Psoas muscle (tissue), 8 donors: ENCODE results near the gene PCDHGB6. TPM values are rescaled to one million over a fixed set of nuclear protein-coding genes. Genes with fewer than 3 reads are reported as not detected.

ENCODE experiments used
- ATAC-seq, 4 donors: fragments of 200-7000 bp; cut with Tn5 transposase; one replicate each; pipeline ENCODE4 v1.9.1; 2020; ENCODE audit warnings: moderate library complexity in 3 of 4, mild to moderate bottlenecking in 2 of 4
- DNase-seq, 2 donors: peaks; one replicate each; pipeline ENCODE4 v3.0.0-alpha.2; 2020
- H3K27ac ChIP-seq: fragments of 200-600 bp; one replicate; pipeline ENCODE4 v1.8.0; 2022
- H3K27me3 ChIP-seq, 3 donors: fragments of 200-600 bp in 1 of 3; one replicate each; pipeline versions ENCODE4 v1.6.1 to v1.8.0; 2013 to 2022; ENCODE audit warnings: low read length in 2 of 3, mild to moderate bottlenecking in 2 of 3, moderate library complexity in 1 of 3; ENCODE audit not compliant: insufficient read depth in 3 of 3
- H3K36me3 ChIP-seq, 2 donors: fragments of 200-600 bp in 1 of 2; one replicate each; pipeline versions ENCODE4 v1.6.1 to v1.8.0; 2013 to 2022; ENCODE audit warnings: low read depth in 1 of 2, mild to moderate bottlenecking in 1 of 2, moderate library complexity in 1 of 2; ENCODE audit not compliant: insufficient read depth in 1 of 2
- H3K4me1 ChIP-seq: fragments of 200-600 bp; one replicate; pipeline ENCODE4 v1.8.0; 2022
- H3K4me3 ChIP-seq: fragments of 200-600 bp; one replicate; pipeline ENCODE4 v1.8.0; 2022; ENCODE audit warnings: mild to moderate bottlenecking
- H3K9me3 ChIP-seq: fragments of 200-600 bp; one replicate; pipeline ENCODE4 v1.8.0; 2022
- WGBS, 3 donors: extraction: QIAGEN DNeasy Blood & Tissue Kit; methylation state at CpG; one replicate each; pipeline versions ENCODE4 v1.1.6 to v1.1.7; 2013; 5-methylcytosine and 5-hydroxymethylcytosine counted together
- intact Hi-C, 2 donors: fragments of 100-400 bp; cut with DNase I; formaldehyde crosslinking; loops; one replicate each; pipeline versions ENCODE4 v1.11.0 to v1.14.2; 2022
- polyA plus RNA-seq, 3 donors: library from polyadenylated mRNA; stranded (reverse); fragments of 200-250 nt; gene quantifications; one replicate each; pipeline ENCODE4 v1.2.3, GENCODE V29; 2013
- total RNA-seq, 4 donors: library from RNA; stranded (reverse); fragmentation: NEBNext Ultra II Directional in 2 of 4; extraction: Animal tissue kit (Norgen Biotek cat#: 25700) in 2 of 4; gene quantifications; one replicate each; pipeline versions ENCODE4 v1.2.1 to v1.2.4, GENCODE V29; 2021 to 2023
- TF ChIP-seq, protein P1 (sequence below): fragments of 200-600 bp; IDR thresholded peaks from one replicate; pipeline ENCODE4 v1.8.0; 2022; ENCODE audit warnings: antibody characterized with exemption
- donor health status: healthy with polysubstance abuse.
- donor health status: DM: no; HTN: no; CAD: no; lungs with moderate emphysema.
- donor health status: Bipolar disorder and iron deficiency.
- donor health status: healthy.
- donor health status: DM: yes; HTN: yes; CAD: no.
- donor health status: DM: no; HTN: no; CAD: no.
- donor health status: DM: no; HTN: no; CAD: no.
- donor health status: DM: yes; HTN: yes; CAD: no.

PCDHGB6 gene
- total and polyA plus RNA-seq, 7 donors, result 0.46 to 4.1 (median 2.0) TPM

- H3K27ac ChIP-seq, result peak within 1 kb of the TSS; percentile 7
- H3K4me1 ChIP-seq, result no peaks in the 10 kb centered on the region
- peaks cover 0 to 29% (median 6%) of the 10 kb centered on the region in 3 donors for H3K27me3 ChIP-seq
- WGBS, 3 donors, result 20 to 22% (median 22%) methylated on average over 42 of the region's 42 CpGs
- H3K36me3 ChIP-seq, result no peaks in the 10 kb centered on the region
- ATAC-seq, result peak; percentile 49 to 73 (median 66)
- DNase-seq, result peak in 1 of 2 donors; percentile 29
- TF ChIP-seq, protein P1, sequence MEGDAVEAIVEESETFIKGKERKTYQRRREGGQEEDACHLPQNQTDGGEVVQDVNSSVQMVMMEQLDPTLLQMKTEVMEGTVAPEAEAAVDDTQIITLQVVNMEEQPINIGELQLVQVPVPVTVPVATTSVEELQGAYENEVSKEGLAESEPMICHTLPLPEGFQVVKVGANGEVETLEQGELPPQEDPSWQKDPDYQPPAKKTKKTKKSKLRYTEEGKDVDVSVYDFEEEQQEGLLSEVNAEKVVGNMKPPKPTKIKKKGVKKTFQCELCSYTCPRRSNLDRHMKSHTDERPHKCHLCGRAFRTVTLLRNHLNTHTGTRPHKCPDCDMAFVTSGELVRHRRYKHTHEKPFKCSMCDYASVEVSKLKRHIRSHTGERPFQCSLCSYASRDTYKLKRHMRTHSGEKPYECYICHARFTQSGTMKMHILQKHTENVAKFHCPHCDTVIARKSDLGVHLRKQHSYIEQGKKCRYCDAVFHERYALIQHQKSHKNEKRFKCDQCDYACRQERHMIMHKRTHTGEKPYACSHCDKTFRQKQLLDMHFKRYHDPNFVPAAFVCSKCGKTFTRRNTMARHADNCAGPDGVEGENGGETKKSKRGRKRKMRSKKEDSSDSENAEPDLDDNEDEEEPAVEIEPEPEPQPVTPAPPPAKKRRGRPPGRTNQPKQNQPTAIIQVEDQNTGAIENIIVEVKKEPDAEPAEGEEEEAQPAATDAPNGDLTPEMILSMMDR, result peak; percentile 68
- H3K4me3 ChIP-seq, result peak within 1 kb of the TSS; percentile 66
- H3K9me3 ChIP-seq, result peaks cover 9% of the 10 kb centered on the region
- intact Hi-C loops, result loop anchor here in 1 of 2 donors (5.0 kb wide), 1 partner anchor 101 kb away; no protein-coding TSS in a partner anchor
These were observed 13.2 kb downstream of the PCDHGB6 start, which contains the start of gene PCDHGA11 for GRCh38 chr5:141420855-141421488. Gene PCDHGA11, plus strand, starts transcription at chr5:141421051. Its CDS starts 177 bp downstream, at chr5:141421228.

- H3K4me3 ChIP-seq, result peak overlapping the region; percentile 66
- H3K4me1 ChIP-seq, result no peaks in the 10 kb centered on the region
- no peaks in the 10 kb centered on the region for H3K36me3 ChIP-seq
- intact Hi-C loops, result loop anchor here in 1 of 2 donors (5.0 kb wide), 1 partner anchor 101 kb away; no protein-coding TSS in a partner anchor
- WGBS, 3 donors, result 21 to 24% (median 23%) methylated on average over 13 of the region's 13 CpGs
- H3K27me3 ChIP-seq, result peaks cover 0 to 28% (median 6%) of the 10 kb centered on the region in 3 donors
- H3K27ac ChIP-seq, result peak overlapping the region; percentile 7
- ATAC-seq, result no peak
- TF ChIP-seq, protein P1, result no peak
- peaks cover 9% of the 10 kb centered on the region for H3K9me3 ChIP-seq
- no peak for DNase-seq
These were observed 13.7 kb downstream of the PCDHGB6 start for GRCh38 chr5:141421489-141421855.

DNA sequence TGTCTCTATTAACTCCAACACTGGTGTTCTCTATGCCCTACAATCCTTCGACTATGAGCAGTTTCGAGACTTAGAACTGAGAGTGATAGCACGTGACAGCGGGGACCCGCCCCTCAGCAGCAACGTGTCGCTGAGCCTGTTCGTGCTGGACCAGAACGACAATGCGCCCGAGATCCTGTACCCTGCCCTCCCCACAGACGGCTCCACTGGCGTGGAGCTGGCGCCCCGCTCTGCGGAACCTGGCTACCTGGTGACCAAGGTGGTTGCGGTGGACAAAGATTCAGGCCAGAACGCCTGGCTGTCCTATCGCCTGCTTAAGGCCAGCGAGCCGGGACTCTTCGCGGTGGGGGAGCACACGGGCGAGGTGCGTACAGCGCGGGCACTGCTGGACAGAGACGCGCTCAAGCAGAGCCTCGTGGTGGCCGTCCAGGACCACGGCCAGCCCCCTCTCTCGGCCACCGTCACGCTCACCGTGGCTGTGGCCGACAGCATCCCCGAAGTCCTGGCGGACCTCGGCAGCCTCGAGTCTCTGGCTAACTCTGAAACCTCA is 15.0 kb downstream of the PCDHGB6 start:
- WGBS, 3 donors, result 37 to 46% (median 42%) methylated on average over 35 to 42 of the region's 42 CpGs
- Histone ChIP-seq H3K27ac (no peak overlapping the region), H3K4me3 (peak overlapping the region; percentile 20), H3K27me3 (peaks cover 0 to 28% (median 12%) of the 10 kb centered on the region in 3 donors), H3K36me3 (no peaks in the 10 kb centered on the region), H3K4me1 (no peaks in the 10 kb centered on the region), H3K9me3 (peaks cover 15% of the 10 kb centered on the region)
- DNase-seq (no peak), ATAC-seq (no peak)
- TF ChIP-seq, protein P1, result no peak
- intact Hi-C loops, result loop anchor here in 1 of 2 donors (5.0 kb wide), 1 partner anchor 99 kb away; no protein-coding TSS in a partner anchor

- Histone ChIP-seq H3K9me3 (peaks cover 10% of the 10 kb centered on the region), H3K4me3 (no peak overlapping the region), H3K27ac (no peak overlapping the region), H3K4me1 (no peaks in the 10 kb centered on the region), H3K27me3 (peaks cover 0 to 9% (median 6%) of the 10 kb centered on the region in 3 donors), H3K36me3 (no peaks in the 10 kb centered on the region)
- ATAC-seq (no peak), DNase-seq (no peak)
- TF ChIP-seq, protein P1, result no peak
- 55 to 59% (median 57%) methylated on average over 53 of the region's 53 CpGs for WGBS, 3 donors
- intact Hi-C loops, result loop anchor here in 1 of 2 donors (5.0 kb wide), 1 partner anchor 44 kb away; no protein-coding TSS in a partner anchor
These were observed 20.1 kb downstream of the PCDHGB6 start for GRCh38 chr5:141427783-141428426.
